Ovary (tissue), 3 donors: ENCODE measurements around the gene C2orf78.

Source experiments
- POLR2A ChIP-seq: fragments of 450-650 bp; IDR thresholded peaks from one replicate; pipeline ENCODE4 v1.6.1; 2017; ENCODE audit warnings: antibody characterized with exemption, mild to moderate bottlenecking, moderate library complexity
- TF ChIP-seq, protein P1 (sequence below), 3 donors: fragments of 450-650 bp in 2 of 3; fragments of 200-600 bp in 1 of 3; IDR thresholded peaks; one replicate each; pipeline versions ENCODE4 v1.5.1 to v1.8.0; 2016 to 2022; ENCODE audit warnings: antibody characterized with exemption in 3 of 3, mild to moderate bottlenecking in 1 of 3
- donor health status: DM: no; HTN: no; CAD: no.

DNA sequence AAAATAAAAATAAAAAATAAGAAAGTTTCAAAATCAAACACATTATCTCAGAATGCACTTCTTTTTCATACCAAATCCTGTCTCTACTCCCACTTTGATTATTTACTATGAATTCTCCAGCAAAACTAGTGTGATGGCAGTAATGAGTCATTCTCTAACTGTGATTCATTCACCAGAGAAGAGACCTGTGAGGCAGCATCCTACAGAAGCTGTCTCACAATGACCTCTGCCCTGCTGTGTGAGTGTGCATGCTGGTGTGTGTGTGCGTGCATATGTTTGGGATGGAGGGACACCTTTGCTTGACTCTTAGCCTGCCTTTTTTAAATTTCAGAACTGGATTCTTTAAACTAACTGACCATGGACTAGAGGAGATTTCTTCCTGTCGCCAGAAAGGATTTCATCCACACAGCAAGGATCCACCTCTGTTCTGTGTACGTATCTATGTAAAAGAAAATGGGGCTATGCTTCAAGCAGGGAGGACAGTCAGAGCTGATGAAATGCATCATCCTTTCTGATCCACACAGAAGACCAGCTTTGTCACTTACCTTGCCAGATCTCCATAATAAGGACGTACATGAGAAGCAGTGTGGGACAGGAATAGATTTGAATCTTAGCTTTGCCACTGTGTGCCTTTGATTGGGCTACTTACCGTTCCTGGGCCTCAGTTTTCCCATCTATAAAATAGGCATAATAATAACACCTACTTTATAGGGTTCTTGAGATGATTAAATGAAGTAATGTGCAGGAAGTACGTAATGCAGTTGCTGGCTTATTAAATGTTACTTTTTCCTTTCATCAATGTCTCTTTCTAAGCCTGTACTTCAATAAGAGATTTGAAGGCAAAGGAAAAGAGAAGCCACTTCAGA lies 76.0 kb downstream of the C2orf78 start:
- TF ChIP-seq, protein P1, sequence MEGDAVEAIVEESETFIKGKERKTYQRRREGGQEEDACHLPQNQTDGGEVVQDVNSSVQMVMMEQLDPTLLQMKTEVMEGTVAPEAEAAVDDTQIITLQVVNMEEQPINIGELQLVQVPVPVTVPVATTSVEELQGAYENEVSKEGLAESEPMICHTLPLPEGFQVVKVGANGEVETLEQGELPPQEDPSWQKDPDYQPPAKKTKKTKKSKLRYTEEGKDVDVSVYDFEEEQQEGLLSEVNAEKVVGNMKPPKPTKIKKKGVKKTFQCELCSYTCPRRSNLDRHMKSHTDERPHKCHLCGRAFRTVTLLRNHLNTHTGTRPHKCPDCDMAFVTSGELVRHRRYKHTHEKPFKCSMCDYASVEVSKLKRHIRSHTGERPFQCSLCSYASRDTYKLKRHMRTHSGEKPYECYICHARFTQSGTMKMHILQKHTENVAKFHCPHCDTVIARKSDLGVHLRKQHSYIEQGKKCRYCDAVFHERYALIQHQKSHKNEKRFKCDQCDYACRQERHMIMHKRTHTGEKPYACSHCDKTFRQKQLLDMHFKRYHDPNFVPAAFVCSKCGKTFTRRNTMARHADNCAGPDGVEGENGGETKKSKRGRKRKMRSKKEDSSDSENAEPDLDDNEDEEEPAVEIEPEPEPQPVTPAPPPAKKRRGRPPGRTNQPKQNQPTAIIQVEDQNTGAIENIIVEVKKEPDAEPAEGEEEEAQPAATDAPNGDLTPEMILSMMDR (IDR thresholded peaks at IDR 0.05) = no peak
- TF ChIP-seq POLR2A = no peak
